GM12872 (cell line): Measurements from ENCODE around the gene DENND6B.

Experiments used
- TF ChIP-seq, protein P1 (sequence below): IDR thresholded peaks from 3 replicates; pipeline ENCODE4 v1.5.1; 2011; ENCODE audit warnings: low read depth, mild to moderate bottlenecking, low read length, moderate library complexity; ENCODE audit not compliant: insufficient read depth

Gene DENND6B

DNA sequence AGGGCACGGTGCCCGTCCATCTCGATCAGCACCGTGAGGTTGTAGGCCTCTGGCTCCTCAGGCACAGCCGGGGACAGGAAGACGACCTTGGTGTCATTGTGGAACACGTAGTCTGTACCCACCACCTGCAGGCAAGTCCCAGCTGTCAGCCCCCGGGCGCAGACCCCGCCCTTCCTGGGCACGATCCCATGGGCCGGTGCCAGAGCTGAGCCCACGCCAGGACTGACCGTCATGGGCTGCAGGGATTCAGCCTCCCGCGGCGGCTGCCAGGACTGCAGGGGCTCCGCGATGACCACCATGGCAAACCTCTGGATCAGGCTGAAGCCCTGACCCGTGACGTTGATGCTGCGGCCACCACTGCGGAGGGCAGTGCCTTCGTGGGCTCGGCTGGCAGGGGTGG lies 44.9 kb downstream of the DENND6B start:
- TF ChIP-seq, protein P1, sequence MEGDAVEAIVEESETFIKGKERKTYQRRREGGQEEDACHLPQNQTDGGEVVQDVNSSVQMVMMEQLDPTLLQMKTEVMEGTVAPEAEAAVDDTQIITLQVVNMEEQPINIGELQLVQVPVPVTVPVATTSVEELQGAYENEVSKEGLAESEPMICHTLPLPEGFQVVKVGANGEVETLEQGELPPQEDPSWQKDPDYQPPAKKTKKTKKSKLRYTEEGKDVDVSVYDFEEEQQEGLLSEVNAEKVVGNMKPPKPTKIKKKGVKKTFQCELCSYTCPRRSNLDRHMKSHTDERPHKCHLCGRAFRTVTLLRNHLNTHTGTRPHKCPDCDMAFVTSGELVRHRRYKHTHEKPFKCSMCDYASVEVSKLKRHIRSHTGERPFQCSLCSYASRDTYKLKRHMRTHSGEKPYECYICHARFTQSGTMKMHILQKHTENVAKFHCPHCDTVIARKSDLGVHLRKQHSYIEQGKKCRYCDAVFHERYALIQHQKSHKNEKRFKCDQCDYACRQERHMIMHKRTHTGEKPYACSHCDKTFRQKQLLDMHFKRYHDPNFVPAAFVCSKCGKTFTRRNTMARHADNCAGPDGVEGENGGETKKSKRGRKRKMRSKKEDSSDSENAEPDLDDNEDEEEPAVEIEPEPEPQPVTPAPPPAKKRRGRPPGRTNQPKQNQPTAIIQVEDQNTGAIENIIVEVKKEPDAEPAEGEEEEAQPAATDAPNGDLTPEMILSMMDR = no peak

DNA sequence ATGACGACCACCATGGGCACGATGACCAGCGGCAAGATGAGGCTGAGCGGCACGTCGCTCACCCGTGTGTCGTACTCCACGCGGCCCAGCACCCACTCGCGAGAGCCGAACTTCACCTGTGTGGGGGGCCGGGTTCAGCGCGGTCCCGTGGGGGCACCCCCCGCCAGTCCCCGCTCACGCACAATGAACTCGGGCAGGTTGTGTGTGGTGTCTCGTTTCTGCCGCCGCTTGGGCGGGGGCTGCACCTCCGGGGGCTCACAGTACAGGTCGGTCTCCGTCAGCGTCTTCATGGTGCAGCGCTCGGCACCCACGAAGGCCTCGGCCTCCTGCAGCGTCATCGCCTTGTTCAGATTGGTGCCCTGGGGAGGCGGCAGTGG lies 45.4 kb downstream of the DENND6B start:
- TF ChIP-seq, protein P1 = no peak

DNA sequence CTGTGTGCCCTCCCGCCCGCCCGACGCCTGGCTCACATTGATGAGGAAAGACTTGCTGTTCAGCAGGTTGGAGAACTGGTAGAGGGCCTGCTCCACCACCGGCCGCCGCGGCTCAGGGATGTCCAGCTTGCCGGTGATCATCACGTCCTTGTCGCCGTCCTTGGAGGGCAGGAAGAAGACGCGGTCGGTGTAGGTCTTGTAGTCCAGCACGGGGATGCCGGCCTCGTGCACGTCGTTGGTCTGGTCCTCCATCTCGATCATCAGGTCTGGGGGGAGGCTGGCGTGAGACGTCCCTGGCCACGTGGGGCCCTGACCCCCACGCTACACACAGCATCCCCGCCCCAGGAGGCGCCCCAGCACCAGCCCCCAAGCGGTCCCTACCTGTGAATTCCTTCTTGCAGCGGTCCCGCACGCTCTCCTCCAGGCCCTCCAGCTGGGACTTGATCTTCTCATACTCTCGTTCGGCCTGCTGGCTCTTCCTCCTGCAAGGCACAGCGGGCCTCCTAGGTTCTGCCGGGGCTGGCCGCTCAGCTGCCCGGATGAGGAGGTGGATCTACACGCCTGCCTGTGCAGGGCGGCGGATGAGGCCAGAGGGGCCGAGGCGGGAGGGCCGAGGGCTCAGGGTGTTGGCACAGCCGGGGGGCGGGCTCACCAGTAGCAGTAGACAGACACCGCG lies 46.0 kb downstream of the DENND6B start:
- TF ChIP-seq, protein P1 = no peak

DNA sequence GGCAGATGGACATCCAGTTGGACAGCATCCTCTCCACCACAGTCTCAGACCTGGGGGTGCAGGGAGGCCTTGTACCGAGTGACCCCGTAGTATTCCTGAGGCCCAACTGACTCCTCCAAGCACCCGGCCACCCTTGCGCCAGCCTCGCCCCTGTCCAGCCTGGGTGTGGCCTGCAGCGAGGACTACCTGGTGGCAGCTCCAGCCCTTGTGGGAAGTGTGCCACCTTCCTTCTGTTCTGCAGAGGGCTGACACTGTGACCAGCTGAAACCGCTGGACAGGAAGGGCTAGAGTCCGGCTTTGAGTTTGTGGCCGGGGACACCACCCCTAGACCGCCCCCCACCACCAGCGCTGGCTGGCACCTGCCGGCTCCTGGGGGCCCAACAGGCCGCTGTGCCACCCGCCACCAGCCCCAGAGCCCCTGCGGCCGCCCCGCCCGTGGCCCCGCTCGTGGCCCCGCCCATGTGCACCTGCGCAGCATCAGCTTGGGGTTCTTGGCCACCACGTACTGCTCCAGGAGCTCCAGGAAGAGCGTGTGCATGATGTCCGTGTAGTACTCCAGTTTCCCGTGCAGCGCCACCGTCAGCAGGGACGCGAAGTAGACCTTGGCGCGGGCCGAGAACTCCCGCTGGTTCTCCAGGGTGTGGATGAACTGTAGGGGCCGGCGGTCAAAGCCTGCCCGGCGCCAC lies 46.6 kb downstream of the DENND6B start:
- TF ChIP-seq, protein P1 = no peak

DNA sequence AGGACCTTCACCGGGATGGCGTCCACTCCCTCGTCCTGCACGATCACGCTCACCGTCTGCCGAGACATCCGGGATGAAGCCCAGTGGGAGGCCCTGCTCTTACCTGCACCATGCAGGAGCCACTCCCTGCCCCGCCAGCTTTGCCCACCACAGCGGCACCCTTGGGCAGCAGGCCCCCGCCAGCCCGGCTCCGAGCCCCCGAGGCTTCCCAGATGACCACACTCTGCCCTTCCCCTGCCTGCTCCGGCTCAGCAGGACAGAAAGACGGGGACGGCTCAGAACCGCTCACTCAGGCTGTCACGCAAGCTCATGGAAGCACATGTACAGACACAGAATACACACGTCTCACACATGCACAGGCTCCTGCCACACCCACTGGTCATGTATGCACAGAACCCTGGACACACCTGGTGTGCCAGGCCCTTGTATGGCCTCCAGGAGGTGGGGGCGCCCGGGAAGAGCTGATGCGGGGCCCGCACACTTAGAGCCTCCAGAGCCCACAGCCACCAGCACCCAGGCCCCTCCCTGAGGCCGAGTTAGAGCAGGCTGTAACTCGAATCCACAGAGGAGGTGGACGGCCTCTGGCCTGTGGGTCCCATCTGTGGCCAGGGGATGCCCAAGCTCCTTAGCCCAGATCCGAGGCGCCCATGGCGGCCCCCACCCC lies 47.7 kb downstream of the DENND6B start:
- TF ChIP-seq, protein P1 = no peak

DNA sequence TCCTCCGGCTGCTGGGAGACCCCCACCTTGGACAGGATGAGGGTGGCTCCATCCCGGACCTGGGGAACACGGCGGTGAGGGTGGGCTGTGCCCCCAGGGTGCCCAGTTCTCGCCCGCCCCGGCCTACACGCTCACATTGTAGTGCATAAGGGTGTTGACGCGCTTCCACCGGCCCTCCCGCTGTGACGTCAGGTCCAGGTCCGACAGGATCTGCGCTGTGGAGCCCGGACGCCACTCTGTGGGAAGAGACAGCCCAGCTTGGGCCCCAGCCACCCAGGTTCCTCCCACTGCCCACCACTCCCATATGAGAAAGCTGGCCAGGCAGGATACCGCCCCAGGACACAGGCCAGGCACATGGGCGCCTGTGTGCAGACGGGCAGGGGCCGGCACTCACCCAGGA lies 48.4 kb downstream of the DENND6B start:
- TF ChIP-seq, protein P1 = no peak

DNA sequence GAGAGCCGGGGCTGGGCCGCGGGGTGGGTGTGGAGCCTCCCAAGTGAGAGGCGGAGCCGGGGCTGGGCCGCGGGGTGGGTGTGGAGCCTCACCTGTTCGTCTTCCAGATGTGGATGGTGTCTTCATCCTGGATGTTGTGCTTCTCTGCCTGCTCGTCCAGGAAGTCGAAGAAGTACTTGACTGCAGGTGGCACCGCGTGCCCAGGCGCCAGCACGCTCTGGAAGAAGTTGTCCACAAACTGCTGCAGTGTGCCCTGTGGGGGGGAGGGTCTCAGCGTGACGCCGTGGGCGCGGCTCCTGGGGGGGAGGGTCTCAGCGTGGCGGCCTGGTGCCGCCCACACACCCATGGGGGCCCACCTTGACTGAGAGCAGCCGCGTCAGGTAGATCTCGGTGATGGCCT lies 49.1 kb downstream of the DENND6B start:
- TF ChIP-seq, protein P1 = no peak
